HG03060 (cell line): ENCODE measurements around the gene MGRN1.
"Not testable (repeated sequence)": the region's sequence is repeated elsewhere in the genome, so short reads cannot be mapped to it uniquely, and the experiment has no call there.

Experiments used
- ATAC-seq: cut with Tn5 transposase; IDR thresholded peaks from one replicate; pipeline ENCODE4 v1.9.1; 2021; ENCODE audit warnings: low read depth, moderate number of reproducible peaks; ENCODE audit not compliant: unreplicated experiment

The MGRN1 gene

GRCh38 chr16:4723071-4723767 lies 98.6 kb downstream of the MGRN1 start:
- ATAC-seq = no peak

- ATAC-seq = no peak
Measured at GRCh38 chr16:4724661-4725270, 100.1 kb downstream of the MGRN1 start.

GRCh38 chr16:4726616-4727015 lies 102.0 kb downstream of the MGRN1 start:
- ATAC-seq = no peak

GRCh38 chr16:4728676-4729075 lies 104.0 kb downstream of the MGRN1 start:
- no peak for ATAC-seq

- ATAC-seq = no peak
Measured at GRCh38 chr16:4729876-4730275, 105.2 kb downstream of the MGRN1 start.

- no peak for ATAC-seq
Measured at GRCh38 chr16:4733211-4733742, 108.7 kb downstream of the MGRN1 start.

GRCh38 chr16:4733747-4734062 lies 109.1 kb downstream of the MGRN1 start:
- ATAC-seq = no peak

- peak; percentile 55 for ATAC-seq
Measured at GRCh38 chr16:4734063-4734729, 109.6 kb downstream of the MGRN1 start, which contains the start of the genes ANKS3 and DNAAF8. ANKS3 (minus strand) TSS chr16:4734271; CDS start chr16:4730149, 4,122 bp downstream. DNAAF8 (plus strand) TSS chr16:4734537; CDS start chr16:4736515, 1,978 bp downstream.

- peak; percentile 30 for ATAC-seq
Measured at GRCh38 chr16:4734730-4735535, 110.3 kb downstream of the MGRN1 start.

- no peak for ATAC-seq
Measured at GRCh38 chr16:4736546-4736945, 111.9 kb downstream of the MGRN1 start.

- ATAC-seq = no peak
Measured at GRCh38 chr16:4737545-4737944, 112.9 kb downstream of the MGRN1 start.

- not testable (repeated sequence) for ATAC-seq
Measured at GRCh38 chr16:4738370-4738769, 113.7 kb downstream of the MGRN1 start.
